H9 (cell line): ENCODE data around the gene TTC23L. TPM values are rescaled to one million over a fixed set of nuclear protein-coding genes. Genes with fewer than 3 reads are reported as not detected.

Source experiments
- DNase-seq: peaks from one replicate; pipeline ENCODE4 v3.0.0-alpha.2; 2017
- H2AFZ ChIP-seq: one replicate; pipeline ENCODE4 v1.6.1; 2013; ENCODE audit warnings: mild to moderate bottlenecking, low read length, control low read depth, moderate library complexity
- H2AK5ac ChIP-seq: 2 replicates; pipeline ENCODE4 v1.6.1; 2013; ENCODE audit warnings: low read length, control low read depth, mixed read lengths; ENCODE audit not compliant: insufficient read length
- H2BK120ac ChIP-seq: one replicate; pipeline ENCODE4 v1.6.1; 2013; ENCODE audit warnings: low read depth, mild to moderate bottlenecking, low read length, control low read depth, inconsistent platforms; ENCODE audit not compliant: poor library complexity, severe bottlenecking
- H2BK12ac ChIP-seq: 2 replicates; pipeline ENCODE4 v1.6.1; 2013; ENCODE audit warnings: low read length, control low read depth, mixed read lengths, low read depth; ENCODE audit not compliant: insufficient read length
- H2BK15ac ChIP-seq: 2 replicates; pipeline ENCODE4 v1.6.1; 2013; ENCODE audit warnings: low read depth, low read length, control low read depth
- H2BK20ac ChIP-seq: one replicate; pipeline ENCODE4 v1.6.1; 2013; ENCODE audit warnings: low read depth, mild to moderate bottlenecking, low read length, control low read depth, inconsistent platforms; ENCODE audit not compliant: poor library complexity, severe bottlenecking
- H2BK5ac ChIP-seq: 2 replicates; pipeline ENCODE4 v1.6.1; 2013; ENCODE audit warnings: low read length, control low read depth, mixed read lengths; ENCODE audit not compliant: insufficient read length
- H3K14ac ChIP-seq: 2 replicates; pipeline ENCODE4 v1.6.1; 2013; ENCODE audit warnings: low read length, control low read depth; ENCODE audit not compliant: insufficient read depth
- H3K18ac ChIP-seq: 2 replicates; pipeline ENCODE4 v1.6.1; 2013; ENCODE audit warnings: low read depth, mild to moderate bottlenecking, mixed read lengths, low read length, control low read depth; ENCODE audit not compliant: insufficient read length
- H3K23ac ChIP-seq: 2 replicates; pipeline ENCODE4 v1.6.1; 2013; ENCODE audit warnings: low read length, control low read depth, mixed read lengths, low read depth; ENCODE audit not compliant: insufficient read length
- H3K23me2 ChIP-seq: 2 replicates; pipeline ENCODE4 v1.6.1; 2013; ENCODE audit warnings: low read depth, mild to moderate bottlenecking, mixed read lengths, low read length, control low read depth; ENCODE audit not compliant: insufficient read length, poor library complexity, severe bottlenecking
- H3K27ac ChIP-seq: 2 replicates; pipeline ENCODE4 v1.5.1; 2013; ENCODE audit warnings: low read length, control low read depth, mixed read lengths, low read depth; ENCODE audit not compliant: insufficient read length
- H3K27me3 ChIP-seq: 2 replicates; pipeline ENCODE4 v1.6.1; 2013; ENCODE audit warnings: low read length, control low read depth, inconsistent platforms; ENCODE audit not compliant: insufficient read depth
- H3K4ac ChIP-seq: 2 replicates; pipeline ENCODE4 v1.6.1; 2013; ENCODE audit warnings: low read depth, mild to moderate bottlenecking, control low read depth, inconsistent platforms, low read length, moderate library complexity
- H3K4me1 ChIP-seq: 2 replicates; pipeline ENCODE4 v1.6.1; 2013; ENCODE audit warnings: low read length, control low read depth, inconsistent platforms; ENCODE audit not compliant: insufficient read depth
- H3K4me2 ChIP-seq: 2 replicates; pipeline ENCODE4 v1.6.1; 2013; ENCODE audit warnings: low read length, control low read depth, mixed read lengths; ENCODE audit not compliant: insufficient read length, insufficient read depth
- H3K56ac ChIP-seq: 2 replicates; pipeline ENCODE4 v1.6.1; 2013; ENCODE audit warnings: low read depth, mild to moderate bottlenecking, mixed read lengths, low read length, control low read depth; ENCODE audit not compliant: insufficient read length
- H3K79me1 ChIP-seq: 2 replicates; pipeline ENCODE4 v1.6.1; 2013; ENCODE audit warnings: low read depth, mild to moderate bottlenecking, moderate library complexity, low read length, control low read depth, inconsistent platforms; ENCODE audit not compliant: insufficient read depth, poor library complexity, severe bottlenecking
- H3K79me2 ChIP-seq: 2 replicates; pipeline ENCODE4 v1.6.1; 2013; ENCODE audit warnings: low read length, control low read depth, inconsistent platforms; ENCODE audit not compliant: insufficient read depth
- H3K9ac ChIP-seq: 2 replicates; pipeline ENCODE4 v1.6.1; 2013; ENCODE audit warnings: low read length, control low read depth, mixed read lengths; ENCODE audit not compliant: insufficient read length; ENCODE audit errors: extremely low read depth
- H3K9me3 ChIP-seq: one replicate; pipeline ENCODE4 v1.6.1; 2013; ENCODE audit warnings: low read depth, low read length, inconsistent platforms; ENCODE audit not compliant: control insufficient read depth
- H3T11ph ChIP-seq: one replicate; pipeline ENCODE4 v1.6.1; 2013; ENCODE audit warnings: mild to moderate bottlenecking, low read length, control low read depth, inconsistent platforms
- H4K20me1 ChIP-seq: one replicate; pipeline ENCODE4 v1.6.1; 2013; ENCODE audit not compliant: control insufficient read depth, insufficient read length, insufficient read depth
- H4K5ac ChIP-seq: 2 replicates; pipeline ENCODE4 v1.6.1; 2013; ENCODE audit warnings: low read depth, mild to moderate bottlenecking, mixed read lengths, low read length, control low read depth; ENCODE audit not compliant: insufficient read length
- H4K8ac ChIP-seq: replicated peaks from 2 replicates; pipeline ENCODE4 v1.6.1; 2013; ENCODE audit warnings: low read length, control low read depth, mixed read lengths, low read depth; ENCODE audit not compliant: insufficient read length
- H4K91ac ChIP-seq: 2 replicates; pipeline ENCODE4 v1.6.1; 2013; ENCODE audit warnings: low read depth, mild to moderate bottlenecking, moderate library complexity, mixed read lengths, low read length, control low read depth; ENCODE audit not compliant: insufficient read length
- H3K27ac Mint-ChIP-seq, 3 experiments: 2 replicates in 2 of 3; 3 replicates in 1 of 3; pipeline ENCODE4 v1.8.0; 2020 to 2021; ENCODE audit warnings: mixed read lengths in 3 of 3, mild to moderate bottlenecking in 1 of 3, moderate library complexity in 1 of 3
- H3K27me3 Mint-ChIP-seq: 2 replicates; pipeline ENCODE4 v1.8.0; 2021; ENCODE audit warnings: low read depth, mild to moderate bottlenecking, moderate library complexity, mixed read lengths
- H3K36me3 Mint-ChIP-seq, 3 experiments: 2 replicates in 2 of 3; 3 replicates in 1 of 3; pipeline ENCODE4 v1.8.0; 2020 to 2021; ENCODE audit warnings: low read depth in 3 of 3, mixed read lengths in 3 of 3; ENCODE audit not compliant: insufficient read depth in 1 of 3
- H3K4me1 Mint-ChIP-seq, 2 experiments: 2 replicates each; pipeline ENCODE4 v1.8.0; 2020; ENCODE audit warnings: mixed read lengths in 2 of 2
- H3K4me3 Mint-ChIP-seq, 2 experiments: 2 replicates in 1 of 2; 3 replicates in 1 of 2; pipeline ENCODE4 v1.8.0; 2020 to 2021; ENCODE audit warnings: mild to moderate bottlenecking in 2 of 2, mixed read lengths in 2 of 2, moderate library complexity in 1 of 2
- H3K9me3 Mint-ChIP-seq, 2 experiments: 2 replicates in 1 of 2; 3 replicates in 1 of 2; pipeline ENCODE4 v1.8.0; 2020; ENCODE audit warnings: mild to moderate bottlenecking in 2 of 2, mixed read lengths in 2 of 2, moderate library complexity in 1 of 2
- WGBS: extraction: QIAGEN DNeasy Blood & Tissue Kit; methylation state at CpG from one replicate; pipeline ENCODE4 v1.1.7; 2013; ENCODE audit warnings: missing lambda C conversion rate, low lambda C conversion rate, mixed read lengths; ENCODE audit not compliant: insufficient read length; ENCODE audit errors: extremely low coverage; 5-methylcytosine and 5-hydroxymethylcytosine counted together
- total RNA-seq: library from RNA; stranded (reverse); gene quantifications from 2 replicates; pipeline ENCODE4 v1.2.1, GENCODE V29; 2021
- TF ChIP-seq, protein P1 (sequence below): fragments of 200-600 bp; sonication (generic); conservative IDR thresholded peaks from 3 replicates; pipeline ENCODE4 v1.8.0; 2021; ENCODE audit warnings: antibody characterized with exemption, mild to moderate bottlenecking

The TTC23L gene
- total RNA-seq, 1 experiment from 2014 or later = 0.96 TPM

DNA sequence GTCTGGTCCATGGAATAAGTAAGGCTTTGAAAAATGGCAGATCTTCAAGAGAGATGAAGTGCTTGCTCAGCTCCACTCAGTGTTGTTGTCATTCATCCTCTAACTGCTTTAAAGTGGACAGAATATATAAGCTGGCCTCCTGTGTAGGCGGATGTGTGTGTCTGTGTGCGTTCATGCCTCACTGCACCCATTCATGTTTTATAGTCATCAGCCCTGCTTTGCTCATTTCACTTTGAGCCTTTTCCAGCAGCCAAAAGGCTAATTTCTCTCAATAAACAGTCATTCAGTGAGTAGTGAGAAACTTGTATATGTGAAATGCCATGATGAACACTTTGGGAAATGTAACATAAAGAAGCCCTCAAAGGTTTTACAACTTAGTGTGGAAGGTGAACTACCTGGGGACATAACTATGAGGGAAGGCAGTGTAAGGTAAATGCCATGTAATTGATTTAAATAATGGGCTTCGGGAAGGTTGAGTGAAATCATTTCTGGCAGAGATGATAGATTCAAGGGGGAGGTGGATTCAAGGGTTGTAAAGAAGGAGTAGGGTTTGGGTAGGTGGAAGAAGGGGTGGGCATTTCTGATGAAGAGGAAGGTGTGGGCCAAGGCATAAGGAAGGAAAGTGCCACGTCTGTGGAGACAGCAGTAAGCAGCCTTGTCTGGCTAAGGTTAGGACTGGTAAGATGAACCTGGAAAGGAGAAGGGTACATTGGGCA, 15.7 kb downstream of the TTC23L start:
- H4K91ac ChIP-seq = no peak overlapping the region
- no peaks in the 10 kb centered on the region for H3K4me1 ChIP-seq
- DNase-seq = no peak
- no peaks in the 10 kb centered on the region for H3K79me1 ChIP-seq
- H3K27me3 Mint-ChIP-seq = no peaks in the 10 kb centered on the region
- TF ChIP-seq, protein P1, sequence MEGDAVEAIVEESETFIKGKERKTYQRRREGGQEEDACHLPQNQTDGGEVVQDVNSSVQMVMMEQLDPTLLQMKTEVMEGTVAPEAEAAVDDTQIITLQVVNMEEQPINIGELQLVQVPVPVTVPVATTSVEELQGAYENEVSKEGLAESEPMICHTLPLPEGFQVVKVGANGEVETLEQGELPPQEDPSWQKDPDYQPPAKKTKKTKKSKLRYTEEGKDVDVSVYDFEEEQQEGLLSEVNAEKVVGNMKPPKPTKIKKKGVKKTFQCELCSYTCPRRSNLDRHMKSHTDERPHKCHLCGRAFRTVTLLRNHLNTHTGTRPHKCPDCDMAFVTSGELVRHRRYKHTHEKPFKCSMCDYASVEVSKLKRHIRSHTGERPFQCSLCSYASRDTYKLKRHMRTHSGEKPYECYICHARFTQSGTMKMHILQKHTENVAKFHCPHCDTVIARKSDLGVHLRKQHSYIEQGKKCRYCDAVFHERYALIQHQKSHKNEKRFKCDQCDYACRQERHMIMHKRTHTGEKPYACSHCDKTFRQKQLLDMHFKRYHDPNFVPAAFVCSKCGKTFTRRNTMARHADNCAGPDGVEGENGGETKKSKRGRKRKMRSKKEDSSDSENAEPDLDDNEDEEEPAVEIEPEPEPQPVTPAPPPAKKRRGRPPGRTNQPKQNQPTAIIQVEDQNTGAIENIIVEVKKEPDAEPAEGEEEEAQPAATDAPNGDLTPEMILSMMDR = no peak
- no peak overlapping the region for H2BK120ac ChIP-seq
- H3K4me2 ChIP-seq = no peak overlapping the region
- no peak overlapping the region for H2BK5ac ChIP-seq
- no peak overlapping the region for H2AK5ac ChIP-seq
- no peak overlapping the region for H3K27ac ChIP-seq
- H3K9me3 ChIP-seq = no peaks in the 10 kb centered on the region
- H2BK15ac ChIP-seq = no peak overlapping the region
- no peak overlapping the region for H2BK20ac ChIP-seq
- H3K23ac ChIP-seq = no peak overlapping the region
- H4K5ac ChIP-seq = no peak overlapping the region
- no peak overlapping the region for H3T11ph ChIP-seq
- no peak overlapping the region for H3K9ac ChIP-seq
- H3K14ac ChIP-seq = no peak overlapping the region; the same call in 1 of the 2 replicates
- H3K27me3 ChIP-seq = no peaks in the 10 kb centered on the region
- no peak overlapping the region for H3K56ac ChIP-seq
- H3K27ac Mint-ChIP-seq = no peak overlapping the region
- H2AFZ ChIP-seq = no peak overlapping the region
- H3K36me3 Mint-ChIP-seq = peaks cover 0 to 4% (median 2%) of the 10 kb centered on the region in 3 experiments; a peak in 3 of 7 replicates
- no peaks in the 10 kb centered on the region for H3K9me3 Mint-ChIP-seq
- WGBS = no CpG with 5 or more reads among the region's 4 CpGs
- H3K4ac ChIP-seq = no peak overlapping the region
- no peak overlapping the region for H3K4me3 Mint-ChIP-seq
- no peak overlapping the region for H2BK12ac ChIP-seq
- H3K79me2 ChIP-seq = no peaks in the 10 kb centered on the region
- H3K4me1 Mint-ChIP-seq = no peaks in the 10 kb centered on the region
- H3K23me2 ChIP-seq = no peaks in the 10 kb centered on the region
- H4K20me1 ChIP-seq = no peaks in the 10 kb centered on the region
- no peak overlapping the region for H3K18ac ChIP-seq
- H4K8ac ChIP-seq = no peak overlapping the region
